HepG2 (cell line): Measurements from ENCODE around the gene TMEM120A. TPM values are rescaled to one million over a fixed set of nuclear protein-coding genes. Genes with fewer than 3 reads are reported as not detected.

Source experiments
- FOXA3 ChIP-seq: IDR thresholded peaks from 2 replicates; pipeline ENCODE4 v1.6.1; 2016; ENCODE audit warnings: missing genetic modification reagents, missing compliant biosample characterization
- GATAD2A ChIP-seq: IDR thresholded peaks from 2 replicates; pipeline ENCODE4 v1.6.1; 2016
- KDM2A ChIP-seq: sonication (generic); formaldehyde crosslinking; IDR thresholded peaks from 2 replicates; pipeline ENCODE4 v1.4.0; 2020; ENCODE audit warnings: low read depth, missing genetic modification reagents, borderline replicate concordance
- MAFG ChIP-seq: sonication (generic); formaldehyde crosslinking; IDR thresholded peaks from 2 replicates; pipeline ENCODE4 v1.5.1; 2020; ENCODE audit warnings: mild to moderate bottlenecking, missing genetic modification reagents
- MLXIP ChIP-seq: sonication (generic); formaldehyde crosslinking; IDR thresholded peaks from 2 replicates; pipeline ENCODE4 v1.9.0; 2021; ENCODE audit warnings: missing genetic modification reagents, borderline replicate concordance
- MZF1 ChIP-seq: sonication (generic); formaldehyde crosslinking; IDR thresholded peaks from 2 replicates; pipeline ENCODE4 v1.8.1; 2023; ENCODE audit warnings: mild to moderate bottlenecking, missing genetic modification reagents, borderline replicate concordance
- NR2C2 ChIP-seq: sonication (generic); formaldehyde crosslinking; IDR thresholded peaks from 2 replicates; pipeline ENCODE4 v1.4.0; 2020; ENCODE audit warnings: missing genetic modification reagents, mild to moderate bottlenecking, moderate library complexity, borderline replicate concordance
- POGK ChIP-seq: sonication (generic); formaldehyde crosslinking; conservative IDR thresholded peaks from 2 replicates; pipeline ENCODE4 v1.8.0; 2022; ENCODE audit warnings: mild to moderate bottlenecking, moderate library complexity, missing genetic modification reagents
- POLR2A ChIP-seq, 2 experiments: IDR thresholded peaks; 2 replicates each; pipeline ENCODE4 v1.6.1; 2011; ENCODE audit warnings: low read depth in 2 of 2, low read length in 2 of 2, mild to moderate bottlenecking in 1 of 2, moderate library complexity in 1 of 2; ENCODE audit not compliant: insufficient read depth in 1 of 2
- RARG ChIP-seq: sonication (generic); formaldehyde crosslinking; IDR thresholded peaks from 2 replicates; pipeline ENCODE4 v1.4.0; 2020; ENCODE audit warnings: low read depth, mild to moderate bottlenecking, missing genetic modification reagents
- SKI ChIP-seq: fragments of 450-650 bp; IDR thresholded peaks from one replicate; pipeline ENCODE4 v1.6.1; 2018; ENCODE audit warnings: mild to moderate bottlenecking; ENCODE audit not compliant: partially characterized antibody
- SPEN ChIP-seq: sonication (generic); formaldehyde crosslinking; IDR thresholded peaks from 2 replicates; pipeline ENCODE4 v1.5.1; 2020; ENCODE audit warnings: low read depth, mild to moderate bottlenecking, missing genetic modification reagents
- ZBTB33 ChIP-seq: sonication (generic); formaldehyde crosslinking; IDR thresholded peaks from 2 replicates; pipeline ENCODE4 v1.4.0; 2020; ENCODE audit warnings: missing genetic modification reagents
- ZBTB38 ChIP-seq: sonication (generic); formaldehyde crosslinking; IDR thresholded peaks from 2 replicates; pipeline ENCODE4 v1.5.1; 2020; ENCODE audit warnings: mild to moderate bottlenecking, missing genetic modification reagents
- ZBTB4 ChIP-seq: sonication (generic); formaldehyde crosslinking; IDR thresholded peaks from 2 replicates; pipeline ENCODE4 v1.4.0; 2020; ENCODE audit warnings: missing genetic modification reagents, mild to moderate bottlenecking, borderline replicate concordance
- ZNF121 ChIP-seq: sonication (generic); formaldehyde crosslinking; IDR thresholded peaks from 2 replicates; pipeline ENCODE4 v1.5.0; 2020; ENCODE audit warnings: mild to moderate bottlenecking, missing genetic modification reagents
- ZNF143 ChIP-seq: sonication (generic); formaldehyde crosslinking; IDR thresholded peaks from 2 replicates; pipeline ENCODE4 v1.4.0; 2020; ENCODE audit warnings: missing genetic modification reagents
- ZNF569 ChIP-seq: sonication (generic); formaldehyde crosslinking; IDR thresholded peaks from 2 replicates; pipeline ENCODE4 v1.5.0; 2020; ENCODE audit warnings: mild to moderate bottlenecking, missing genetic modification reagents, moderate library complexity, borderline replicate concordance
- ZNF841 ChIP-seq: sonication (generic); formaldehyde crosslinking; IDR thresholded peaks from 2 replicates; pipeline ENCODE4 v1.8.1; 2023; ENCODE audit warnings: missing genetic modification reagents, borderline replicate concordance
- polyA plus RNA-seq, 8 experiments: library from polyadenylated mRNA; depleted of rRNA in 3 of 8; stranded (reverse) in 7 of 8; unstranded in 1 of 8; fragments of >200 nt; fragmentation: Illumina TruSeq in 4 of 8; extraction: Trizol in 4 of 8; gene quantifications; 2 replicates each; pipeline versions ENCODE4 v1.2.1 to v1.2.3, GENCODE V29; 2011 to 2016; ENCODE audit warnings: low read depth in 4 of 8, missing spikeins in 1 of 8, mixed read lengths in 1 of 8; ENCODE audit not compliant: insufficient read depth in 1 of 8
- total RNA-seq, 5 experiments: library from RNA; depleted of rRNA; stranded (reverse); fragments of >200 nt; fragmentation: Illumina TruSeq; extraction: Trizol; gene quantifications; 2 replicates each; pipeline ENCODE4 v1.2.3, GENCODE V29; 2016; ENCODE audit warnings: low read depth in 1 of 5

The TMEM120A gene
- total and polyA plus RNA-seq, 2 of the 13 experiments (the other 11 are each of a cell fraction or from before 2014, with no cell fraction given), result 40.3 to 102 TPM

- TF ChIP-seq POLR2A (IDR thresholded peaks at IDR 0.05; ENCODE audit: insufficient read depth in 1 of 2, low read depth in 2 of 2, low read length in 2 of 2) (peak in 1 of 2 experiments; percentile 28; a peak in 1 of 4 replicates), SPEN (no peak), KDM2A (no peak), FOXA3 (CRISPR knock-in tag) (0 out of 2 replicates have a peak, but pooled peaks have one; percentile 16), ZNF143 (no peak), ZNF841 (CRISPR knock-in tag) (no peak), POGK (CRISPR knock-in tag) (no peak), NR2C2 (CRISPR knock-in tag) (peak; percentile 51), SKI (no peak), GATAD2A (peak; percentile 60; the same call in 1 of the 2 replicates), RARG (CRISPR knock-in tag) (no peak), ZNF121 (CRISPR knock-in tag) (peak; percentile 82), ZBTB4 (0 out of 2 replicates have a peak, but pooled peaks have one; percentile 63), ZBTB33 (CRISPR knock-in tag) (peak; percentile 76; the same call in 1 of the 2 replicates), MZF1 (CRISPR knock-in tag) (no peak), ZBTB38 (peak; percentile 94), MAFG (CRISPR knock-in tag) (peak; percentile 85), ZNF569 (no peak), MLXIP (CRISPR knock-in tag) (no peak)
Observed at GRCh38 chr7:75937958-75938786, 56.2 kb downstream of the TMEM120A start (continued).
